Posterior vena cava (tissue), 2 donors: ENCODE data around the gene E2F7. TPM values are rescaled to one million over a fixed set of nuclear protein-coding genes. Genes with fewer than 3 reads are reported as not detected.
A peak's percentile ranks its signal among the peaks of the same experiment; 100 is the strongest.

ENCODE experiments used
- DNase-seq: peaks from one replicate; pipeline ENCODE4 v3.0.0-alpha.2; 2020; ENCODE audit warnings: low spot score
- intact Hi-C, 2 donors: fragments of 100-400 bp; cut with DNase I; formaldehyde crosslinking; loops; one replicate each; pipeline versions ENCODE4 v1.14.1 to v1.14.2; 2022 to 2023
- total RNA-seq, 2 donors: library from RNA; stranded (reverse); fragmentation: NEBNext Ultra II Directional; extraction: Animal tissue kit (Norgen Biotek cat#: 25700); gene quantifications; one replicate each; pipeline ENCODE4 v1.2.1, GENCODE V29; 2021
- donor health status: DM: yes; HTN: yes; CAD: no.
- donor health status: DM: yes; HTN: yes; CAD: no.

Gene E2F7
- total RNA-seq, 2 donors from 2014 or later, result 0.09 to 0.24 TPM

DNA sequence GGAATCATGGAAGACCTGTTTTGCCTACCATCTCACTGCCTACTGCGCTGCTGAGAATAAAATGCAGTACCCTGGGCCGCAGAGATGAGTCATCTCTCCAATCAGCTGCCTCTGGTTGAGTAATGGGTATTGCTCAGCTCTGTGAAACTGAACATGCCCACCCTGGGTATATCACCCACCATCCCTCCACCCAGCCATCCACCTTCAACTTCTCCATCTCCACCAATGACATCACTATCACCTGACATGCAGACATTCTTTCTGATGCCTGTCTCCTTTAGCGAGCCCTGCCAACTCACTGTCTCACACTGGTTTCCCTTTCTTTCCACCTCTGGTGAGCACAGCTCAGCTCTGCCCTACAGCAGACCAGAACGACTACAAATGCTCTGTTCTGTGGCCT is 33.6 kb downstream of the E2F7 start:
- intact Hi-C loops, result no loop called here
- no peak for DNase-seq

DNA sequence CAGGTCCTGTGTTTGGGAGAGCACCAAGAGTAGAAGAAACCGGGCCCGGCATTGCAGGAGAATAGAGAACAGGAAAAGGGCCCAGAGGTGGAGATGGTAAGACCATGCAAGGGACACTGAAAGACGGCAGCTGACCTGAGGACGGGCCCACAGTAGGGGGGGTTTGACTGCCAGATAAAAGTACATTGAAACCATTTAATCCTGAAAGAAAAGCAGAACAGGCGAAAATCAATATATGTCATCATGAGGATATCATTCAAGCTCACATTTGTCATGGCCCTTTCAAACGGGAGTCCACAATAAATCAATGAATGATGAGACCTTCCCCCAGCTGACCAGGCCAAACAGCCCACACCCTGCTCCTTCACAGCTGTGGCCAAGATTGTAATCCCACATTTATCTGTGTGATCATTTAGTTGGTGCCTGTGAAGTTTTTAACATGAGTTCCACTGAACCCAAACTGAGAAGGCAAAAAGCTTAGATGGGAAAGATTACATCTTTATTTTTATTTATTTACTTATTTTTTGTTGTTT is 39.5 kb downstream of the E2F7 start:
- intact Hi-C loops, result no loop called here

DNA sequence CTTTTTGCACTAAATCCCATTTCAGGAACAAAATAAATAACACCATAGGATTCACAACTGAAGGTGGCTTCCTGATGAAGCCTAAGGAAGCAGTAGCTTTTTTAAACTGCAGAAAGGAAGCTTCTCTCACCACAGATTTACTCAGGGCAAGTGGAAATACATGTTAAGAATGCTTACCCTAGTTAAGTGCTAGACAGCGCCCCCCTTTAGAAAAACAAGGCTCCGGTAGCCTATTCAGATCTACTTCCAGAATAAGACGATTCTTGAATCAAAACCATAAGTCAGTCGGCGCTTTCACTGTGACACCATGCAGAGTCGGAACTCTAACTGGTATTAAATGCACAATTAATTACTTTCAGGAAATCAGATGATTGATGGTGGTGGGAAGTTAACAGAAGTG is 41.9 kb downstream of the E2F7 start:
- no peak for DNase-seq
- intact Hi-C loops, result no loop called here

More for the DNA sequence above, 39.5 kb downstream of the E2F7 start:
- no peak for DNase-seq

DNA sequence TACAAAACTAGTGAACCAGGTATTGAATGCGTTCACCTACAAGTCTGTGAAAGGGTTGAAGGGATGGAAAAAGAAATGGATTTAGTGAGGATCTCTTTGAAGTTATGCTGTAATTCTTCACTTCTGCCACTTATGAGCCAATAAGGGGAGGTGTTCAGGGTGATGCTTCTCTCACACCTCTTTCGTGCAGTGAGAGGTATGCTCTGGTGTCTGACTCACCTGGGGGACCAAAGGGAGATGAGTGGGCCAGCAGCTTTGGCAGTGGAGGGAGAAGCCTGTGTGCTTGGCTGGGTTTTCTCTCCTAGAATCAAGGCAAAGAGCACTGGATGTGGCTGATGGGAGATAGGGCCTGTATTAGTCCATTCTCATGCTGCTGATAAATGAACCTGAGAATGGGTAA is 45.4 kb downstream of the E2F7 start:
- intact Hi-C loops, result no loop called here
- no peak for DNase-seq

DNA sequence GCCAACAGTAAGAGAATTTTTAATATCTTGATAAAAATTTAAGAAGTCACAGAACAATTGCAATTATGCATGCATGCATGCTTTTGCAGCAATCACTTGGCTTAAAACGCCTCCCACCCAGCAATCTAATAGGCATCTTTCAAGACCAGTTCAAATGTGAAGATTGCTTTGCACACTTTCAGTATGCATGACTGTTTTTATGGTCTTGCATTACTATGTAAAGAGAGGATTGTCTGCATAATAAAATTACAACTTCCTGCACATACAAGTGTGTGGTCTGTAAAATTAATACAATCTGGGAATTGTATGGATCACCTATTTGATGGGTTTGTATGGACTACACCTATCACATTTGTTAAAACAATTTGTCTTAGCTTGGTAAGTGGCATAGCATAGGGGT is 48.8 kb downstream of the E2F7 start:
- intact Hi-C loops, result no loop called here
- DNase-seq, result no peak

DNA sequence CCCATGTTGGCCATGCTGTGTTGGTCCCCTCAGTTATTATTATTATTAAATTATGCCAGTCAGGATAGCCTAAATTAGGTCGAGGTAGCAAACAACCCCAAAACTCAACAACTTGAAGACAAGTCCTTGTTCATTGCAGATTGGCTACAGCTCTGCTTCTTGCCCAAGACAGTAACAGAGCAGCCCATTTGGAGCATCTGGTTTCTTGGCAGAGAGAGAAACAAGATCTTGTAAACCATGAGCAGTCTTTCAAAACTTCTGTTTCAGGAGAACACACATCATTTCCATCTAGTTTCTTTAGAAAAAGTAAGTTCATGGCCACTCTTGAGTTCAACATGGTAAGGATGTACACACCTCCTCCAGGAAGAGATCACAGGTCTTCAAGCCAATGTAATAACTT is 52.3 kb downstream of the E2F7 start:
- intact Hi-C loops, result loop anchor here in 1 of 2 donors (5.0 kb wide), 1 partner anchor 396 kb away; no protein-coding TSS in a partner anchor
- DNase-seq, result no peak

DNA sequence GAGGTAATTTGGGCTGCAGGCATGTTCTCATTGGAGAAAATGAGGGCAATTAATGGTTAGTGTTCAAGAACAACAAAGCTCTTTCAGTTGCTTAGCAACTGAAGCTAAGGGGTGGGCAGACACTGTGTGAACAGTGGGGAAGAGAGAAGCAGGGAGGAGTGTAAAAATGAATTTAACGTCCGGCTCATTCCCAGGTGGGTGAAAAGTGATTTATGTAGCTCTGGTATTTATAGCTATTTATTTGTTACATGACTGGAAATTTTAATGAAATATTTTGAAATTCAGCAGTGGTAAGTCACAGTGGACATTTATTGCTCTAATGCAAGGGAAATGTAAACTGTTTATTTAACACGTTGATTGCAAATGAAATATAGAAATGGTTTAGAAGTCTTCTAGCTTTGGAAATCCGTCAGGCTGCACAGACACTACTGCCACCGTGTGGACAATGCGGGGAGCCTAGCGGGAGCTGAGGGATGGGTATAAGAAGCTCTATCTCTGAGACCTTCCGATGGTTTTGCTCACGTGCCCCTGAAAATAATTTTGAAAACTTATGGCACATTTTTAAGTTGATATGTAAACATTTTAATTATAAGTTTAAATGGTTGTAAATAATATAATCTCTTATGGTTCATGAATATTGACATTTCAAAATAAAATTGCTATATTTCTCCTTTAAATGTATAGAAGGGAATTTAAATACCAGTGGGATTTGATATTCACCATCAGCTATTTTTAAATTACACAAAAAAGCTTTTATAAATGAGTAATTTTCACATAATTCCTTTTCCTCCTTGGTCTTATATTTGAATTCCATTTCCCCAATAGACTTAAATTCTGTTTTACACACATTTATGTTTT is 54.4 kb downstream of the E2F7 start:
- intact Hi-C loops, result loop anchor here in 1 of 2 donors (5.0 kb wide), 1 partner anchor 394 kb away; no protein-coding TSS in a partner anchor
- peak; percentile 91 for DNase-seq

DNA sequence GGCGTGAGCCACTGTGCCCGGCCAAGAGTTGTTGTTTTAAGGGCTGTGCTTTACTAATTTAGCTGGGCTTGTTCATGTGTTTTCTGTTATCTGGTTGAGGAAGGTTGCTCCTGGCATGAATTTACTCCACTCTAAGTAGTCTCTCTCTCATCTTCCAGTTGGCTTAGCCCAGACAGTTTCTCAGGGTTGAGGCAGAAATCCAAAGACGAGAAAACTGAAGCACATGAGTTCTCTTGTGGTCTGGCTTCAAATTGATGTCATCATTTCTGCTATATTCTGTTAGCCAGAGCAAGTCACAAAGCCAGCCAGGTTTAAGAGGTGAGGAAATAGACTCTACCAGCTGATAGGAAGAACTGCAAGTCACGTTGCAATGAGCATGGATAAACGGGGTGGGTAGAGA is 57.9 kb downstream of the E2F7 start:
- no peak for DNase-seq
- intact Hi-C loops, result no loop called here

DNA sequence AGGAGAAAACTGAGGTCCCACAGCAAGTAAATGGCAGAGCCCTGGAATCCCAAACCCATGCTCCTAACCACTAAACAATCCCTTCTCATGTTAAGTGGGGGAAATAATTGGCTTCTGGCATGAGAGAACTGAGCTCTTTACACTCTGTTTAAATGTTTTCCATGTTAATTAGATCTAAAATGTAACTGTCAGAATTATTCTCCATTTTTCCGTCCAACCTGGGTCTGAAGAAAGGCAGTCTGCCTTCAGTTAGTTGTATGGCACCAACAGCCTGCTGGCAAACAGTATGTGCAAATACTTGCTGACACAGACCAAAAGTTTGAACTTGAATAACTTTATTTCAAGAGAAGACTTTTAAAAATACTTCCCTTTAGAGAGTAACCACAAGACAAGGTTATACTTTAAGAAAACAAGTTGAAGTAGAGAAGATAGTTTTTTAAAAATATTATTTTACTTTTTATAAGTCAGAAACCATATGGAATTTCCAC is 59.7 kb downstream of the E2F7 start:
- DNase-seq, result no peak
- intact Hi-C loops, result no loop called here

DNA sequence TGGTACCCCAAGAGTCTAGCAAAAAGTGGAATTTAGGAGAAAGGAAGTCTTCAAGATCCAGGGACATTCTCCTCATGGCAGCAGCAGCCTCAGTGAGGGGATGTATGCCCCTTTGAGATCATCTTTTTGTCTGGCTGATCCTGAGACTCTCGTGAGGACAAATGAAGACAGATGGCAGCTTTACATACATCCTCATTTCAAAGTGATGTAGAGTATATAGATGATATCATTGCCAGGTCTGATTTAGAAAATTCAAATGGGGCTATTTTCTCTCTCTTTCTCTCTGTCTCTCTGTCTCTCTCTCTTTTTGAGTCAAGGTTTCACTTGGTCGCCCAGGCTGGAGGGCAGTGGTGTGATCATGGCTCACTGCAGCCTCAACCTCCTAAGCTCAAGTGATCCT is 61.5 kb downstream of the E2F7 start:
- DNase-seq, result no peak
- intact Hi-C loops, result no loop called here

DNA sequence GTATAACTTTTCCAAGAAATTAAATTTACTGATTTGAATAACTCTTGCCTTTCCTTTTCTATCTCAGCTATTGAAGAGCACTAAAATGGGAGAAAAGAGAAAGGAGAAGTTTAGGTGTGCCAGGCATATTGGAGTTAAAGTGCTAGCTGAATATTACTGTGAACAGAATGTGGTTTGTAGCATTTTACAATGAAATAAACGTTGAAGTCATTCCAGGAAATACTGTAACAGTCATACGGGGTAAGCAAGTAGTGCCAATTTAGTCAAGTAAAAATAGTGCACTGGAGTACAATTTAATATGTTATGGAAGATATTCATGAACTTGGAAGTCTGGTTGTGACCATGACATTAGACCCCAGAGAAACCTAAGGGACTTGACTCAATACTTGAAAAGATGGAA is 62.1 kb downstream of the E2F7 start:
- intact Hi-C loops, result no loop called here
- DNase-seq, result no peak

DNA sequence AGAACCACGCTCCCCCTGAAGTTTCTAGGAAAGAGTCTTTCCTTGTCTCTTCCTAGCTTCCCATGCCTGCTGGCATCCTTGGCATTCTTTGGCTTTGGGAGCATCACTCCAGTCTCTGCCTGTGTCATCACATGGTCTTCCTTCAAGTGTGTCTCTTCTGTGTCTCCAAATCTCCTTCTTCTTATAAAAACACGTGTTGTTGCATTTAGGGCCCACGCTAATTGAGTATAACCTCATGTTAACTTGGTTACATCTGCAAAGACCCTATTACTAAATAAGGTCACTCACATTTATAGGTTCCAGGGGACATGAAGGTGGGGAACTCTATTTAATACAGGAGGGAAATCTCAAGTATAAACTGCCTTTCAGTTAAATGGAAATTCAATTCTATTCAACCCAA is 63.0 kb downstream of the E2F7 start:
- DNase-seq, result no peak
- intact Hi-C loops, result no loop called here

DNA sequence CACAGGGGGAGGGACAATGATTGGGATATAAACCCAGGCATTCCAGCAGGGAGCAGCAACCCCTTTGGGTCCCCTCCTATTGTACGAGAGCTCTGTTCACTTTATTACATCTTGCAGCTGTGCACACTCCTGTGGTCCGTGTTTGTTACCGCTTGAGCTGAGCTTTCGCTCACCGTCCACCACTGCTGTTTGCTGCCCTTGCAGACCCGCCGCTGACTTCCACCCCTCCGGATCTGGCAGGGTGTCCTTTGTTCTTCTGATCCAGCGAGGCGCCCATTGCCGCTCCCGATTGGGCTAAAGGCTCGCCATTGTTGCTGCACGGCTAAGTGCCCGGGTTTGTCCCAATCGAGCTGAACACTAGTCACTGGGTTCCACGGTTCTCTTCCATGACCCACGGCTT is 64.1 kb downstream of the E2F7 start:
- peak; percentile 80 for DNase-seq
- intact Hi-C loops, result no loop called here

DNA sequence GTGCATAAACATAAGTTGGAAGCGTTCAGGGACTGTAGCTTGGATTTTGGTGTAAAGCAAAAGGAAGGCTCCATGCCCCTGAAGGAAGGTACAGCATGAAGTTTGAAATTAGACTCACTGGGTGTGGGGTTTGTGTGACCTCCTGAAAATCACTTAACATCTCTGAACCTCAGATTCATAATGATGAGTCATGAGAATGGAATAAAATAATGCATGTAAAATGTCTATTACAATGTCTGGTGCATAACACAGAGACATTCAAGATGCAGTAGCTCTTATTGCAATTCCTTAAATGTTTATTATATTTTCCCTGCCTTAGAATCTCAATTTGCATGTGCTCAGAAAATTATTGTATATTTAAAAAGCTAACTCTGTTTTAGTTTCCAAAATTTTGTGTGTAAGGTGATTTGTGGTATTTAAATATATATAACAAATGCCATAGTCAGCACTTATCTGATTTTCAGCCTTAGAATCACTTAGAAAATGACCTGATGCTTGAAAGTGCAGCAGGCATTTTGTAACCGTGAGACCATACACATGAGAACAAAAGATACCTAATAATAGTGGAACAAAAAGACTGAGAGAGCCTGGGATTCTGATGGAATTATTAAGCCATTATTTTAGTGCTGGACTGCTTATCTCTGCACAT is 66.3 kb downstream of the E2F7 start:
- intact Hi-C loops, result no loop called here
- DNase-seq, result no peak

DNA sequence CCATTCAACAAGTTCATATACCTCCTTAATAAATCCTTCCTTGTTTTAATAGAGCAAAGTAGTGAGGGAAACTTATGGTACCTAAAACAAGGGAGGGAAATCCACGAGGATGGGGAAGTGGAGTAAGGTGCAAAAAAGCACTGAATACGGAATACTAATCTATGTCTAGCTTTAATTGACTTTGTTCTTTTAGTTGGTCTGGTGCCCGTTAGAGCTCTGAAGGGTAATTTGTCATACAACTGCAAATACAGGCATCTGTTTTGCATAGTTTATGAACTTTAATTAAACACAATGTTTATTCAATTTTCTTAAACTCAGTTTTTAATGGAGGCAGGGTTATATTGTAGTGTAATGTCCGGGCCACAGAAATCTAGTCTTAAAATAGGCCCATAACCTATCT is 67.0 kb downstream of the E2F7 start:
- intact Hi-C loops, result no loop called here
- no peak for DNase-seq

DNA sequence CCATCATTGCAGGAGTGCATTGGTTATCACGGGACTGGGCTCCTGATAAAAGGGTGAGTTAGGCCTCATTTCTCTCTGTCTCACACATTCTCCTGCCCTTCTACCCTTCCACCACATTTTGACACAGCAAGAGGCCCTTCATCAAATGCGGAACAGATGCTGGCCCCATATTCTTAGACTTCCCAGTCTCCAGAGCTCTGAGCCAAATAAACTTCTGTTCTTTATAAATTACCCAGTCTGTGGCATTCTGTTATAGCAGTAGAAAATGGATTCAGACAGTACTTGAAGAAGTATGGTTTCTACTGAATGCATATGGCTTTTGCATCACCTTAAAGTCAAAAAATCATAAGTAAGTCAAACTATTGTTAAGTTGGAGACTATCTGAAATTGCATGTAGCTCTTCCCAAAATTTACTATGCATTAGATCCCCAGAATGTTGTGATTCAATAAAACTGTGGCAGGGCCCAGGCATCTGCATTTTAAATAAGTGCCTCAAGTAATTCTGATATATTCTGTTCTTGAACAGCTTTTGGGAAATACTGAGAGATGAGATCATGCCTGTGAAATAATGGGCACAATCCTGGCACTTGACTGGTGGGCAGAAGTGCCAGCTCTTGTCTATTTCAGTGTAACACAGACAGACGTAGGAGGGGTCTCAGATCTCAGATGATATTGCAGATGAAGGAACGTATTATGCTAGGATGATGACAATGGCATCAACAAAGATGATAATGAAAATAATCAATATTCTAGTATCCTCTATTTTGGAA is 68.2 kb downstream of the E2F7 start:
- no peak for DNase-seq
- intact Hi-C loops, result no loop called here

DNA sequence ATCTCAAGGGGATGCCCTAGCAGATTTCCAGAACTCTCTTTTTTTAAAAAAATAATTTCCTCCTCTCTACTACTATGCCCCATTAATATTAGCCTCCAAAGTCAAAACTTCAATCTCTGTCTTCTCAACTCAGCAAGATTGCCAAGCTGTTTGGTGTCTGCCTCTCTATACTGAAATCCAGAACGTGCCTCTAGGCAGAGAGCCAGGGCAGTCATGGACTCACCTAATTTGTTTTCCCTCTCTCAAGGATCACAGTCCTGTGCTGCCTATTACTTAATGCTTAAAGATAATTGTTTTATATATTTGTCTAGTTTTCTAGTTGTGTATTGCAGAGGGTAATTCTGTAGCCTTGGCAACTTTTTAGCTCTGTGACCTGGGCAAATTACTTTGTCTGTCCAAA is 74.7 kb downstream of the E2F7 start:
- DNase-seq, result no peak
- intact Hi-C loops, result no loop called here

DNA sequence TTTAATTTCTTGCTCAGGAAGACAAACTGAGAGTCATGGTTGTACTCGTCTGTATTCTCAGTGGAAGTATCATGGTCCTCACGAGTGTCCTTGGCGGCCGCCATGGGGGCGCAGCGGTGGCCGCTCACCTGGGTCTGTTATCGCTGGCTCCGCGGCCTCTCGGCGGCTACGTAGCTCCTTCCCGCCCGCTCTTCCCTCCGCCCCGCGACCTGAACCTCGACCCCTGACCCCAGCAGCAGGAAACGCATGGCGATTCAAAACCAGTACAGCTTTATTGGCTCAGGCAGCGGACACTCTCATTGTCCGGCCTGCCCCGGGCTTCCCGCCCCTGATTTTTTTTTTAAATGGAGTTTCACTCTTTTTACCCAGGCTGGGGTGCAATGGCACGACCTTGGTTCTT is 80.8 kb downstream of the E2F7 start:
- no peak for DNase-seq
- intact Hi-C loops, result no loop called here

DNA sequence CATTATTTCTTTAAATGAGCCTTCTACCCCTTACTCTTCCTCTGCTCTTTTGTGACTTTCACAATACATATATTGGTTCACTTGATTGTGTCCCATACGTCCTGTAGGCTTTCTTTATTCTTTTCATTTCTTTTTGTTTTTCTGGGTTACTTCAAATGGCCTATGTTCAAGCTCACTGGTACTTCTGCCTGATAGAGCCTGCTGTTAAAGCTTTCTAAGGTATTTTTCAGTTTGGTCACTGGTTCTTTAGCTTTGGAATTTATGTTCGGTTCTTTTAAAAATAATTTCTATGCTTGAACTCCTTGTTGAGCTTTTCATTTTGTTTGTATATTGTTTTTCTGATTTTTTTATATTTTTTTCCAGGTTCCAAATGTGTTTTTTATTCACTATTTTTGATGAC is 81.9 kb downstream of the E2F7 start:
- intact Hi-C loops, result no loop called here
- no peak for DNase-seq

DNA sequence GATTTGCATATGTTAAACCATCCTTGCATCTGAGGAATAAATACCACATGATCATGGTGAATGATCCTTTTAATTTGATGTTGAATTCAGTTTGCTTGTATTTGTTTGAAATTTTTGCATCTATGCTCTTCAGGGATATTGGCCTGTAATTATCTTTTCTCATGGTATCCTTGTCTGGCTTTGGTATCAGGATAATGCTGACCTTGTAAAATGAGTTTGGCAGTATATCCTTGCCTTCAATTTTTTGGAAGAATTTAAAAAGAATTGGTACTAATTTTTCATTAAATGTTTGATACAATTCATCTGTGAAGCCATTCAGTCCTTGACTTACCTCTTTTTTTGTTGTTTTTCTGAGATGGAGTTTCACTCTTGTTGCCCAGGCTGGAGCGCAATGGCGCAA is 85.2 kb downstream of the E2F7 start:
- intact Hi-C loops, result no loop called here
- no peak for DNase-seq
